ENCODE results near the gene TOMM40L. TPM values are rescaled to one million over a fixed set of nuclear protein-coding genes. Genes with fewer than 3 reads are reported as not detected.
A peak's percentile ranks its signal among the peaks of the same experiment; 100 is the strongest.

The TOMM40L gene
- total and polyA plus RNA-seq, 7 donors = 12.6 to 23.1 (median 16.1) TPM

DNA sequence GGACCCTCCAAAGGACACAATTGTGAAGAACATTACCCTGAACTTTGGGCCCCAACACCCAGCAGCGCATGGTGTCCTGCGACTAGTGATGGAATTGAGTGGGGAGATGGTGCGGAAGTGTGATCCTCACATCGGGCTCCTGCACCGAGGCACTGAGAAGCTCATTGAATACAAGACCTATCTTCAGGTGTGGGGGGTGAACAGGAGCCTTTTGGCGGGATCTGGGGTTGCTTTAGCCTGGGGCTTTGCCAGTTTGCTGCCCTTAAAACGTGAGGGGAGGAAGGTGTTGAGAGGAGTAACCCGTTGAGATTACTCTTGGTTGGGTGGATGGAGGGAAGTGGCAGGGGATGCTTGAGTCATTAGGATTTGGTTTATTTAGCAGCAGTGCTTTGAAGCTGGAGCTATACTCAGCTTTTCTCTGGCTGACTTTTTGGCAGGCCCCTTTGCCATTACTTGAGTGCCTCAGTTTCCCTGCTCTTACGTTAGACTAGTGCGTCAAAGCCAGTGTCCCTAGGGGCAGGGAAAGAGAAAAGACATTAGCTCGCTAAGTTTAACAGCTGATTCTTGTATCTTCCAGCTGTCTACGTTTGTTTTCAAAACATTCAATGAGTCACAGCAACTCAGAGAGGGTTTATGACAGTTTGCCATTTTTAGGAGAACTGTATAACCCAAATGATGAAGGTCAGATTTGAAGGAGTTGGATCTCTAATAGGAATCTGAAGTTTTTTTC lies 19.3 kb upstream of the TOMM40L start:
- intact Hi-C loops (cut with DNase I) = loop anchor here (5.0 kb wide), 1 partner anchor 86 kb away; no protein-coding TSS in a partner anchor
- TF ChIP-seq POLR2AphosphoS5 (IDR thresholded peaks at IDR 0.05) (peak in 1 of 4 donors; percentile 36), POLR2A (IDR thresholded peaks at IDR 0.05) (no peak)
- Histone ChIP-seq H3K4me3 (no peak overlapping the region), H3K9me3 (no peaks in the 10 kb centered on the region), H3K36me3 (peaks cover 9 to 81% (median 38%) of the 10 kb centered on the region in 4 donors), H3K4me1 (peaks cover 0 to 61% (median 40%) of the 10 kb centered on the region in 4 donors), H3K27me3 (no peaks in the 10 kb centered on the region), H3K27ac (peak overlapping the region; percentile 67 to 96 (median 76))
- DNase-seq = no peak
- 80 to 87% methylated on average over 12 of the region's 12 CpGs for whole genome bisulfite sequencing, 2 donors

DNA sequence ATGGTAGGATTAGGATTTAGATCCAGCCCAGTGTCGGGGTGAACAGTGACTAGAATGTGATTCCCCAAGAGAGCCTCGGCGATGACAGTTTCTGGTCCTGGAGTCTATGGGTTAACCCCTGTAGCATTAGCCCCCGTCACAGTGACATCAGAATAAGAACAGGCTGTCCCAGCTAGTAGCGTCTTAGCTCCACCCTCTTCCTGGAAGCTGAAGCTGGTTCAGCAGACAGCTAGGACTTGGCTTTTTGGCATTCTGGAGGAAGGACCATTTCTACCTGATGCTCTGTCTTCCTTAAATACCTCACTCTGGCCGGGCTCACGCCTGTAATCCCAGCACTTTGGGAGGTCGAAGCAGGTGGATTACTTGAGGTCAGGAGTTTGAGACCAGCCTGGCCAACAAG lies 18.7 kb upstream of the TOMM40L start:
- Histone ChIP-seq H3K27ac (peak overlapping the region; percentile 67 to 96 (median 76)), H3K4me3 (no peak overlapping the region), H3K36me3 (peaks cover 14 to 87% (median 44%) of the 10 kb centered on the region in 4 donors), H3K4me1 (peaks cover 0 to 59% (median 38%) of the 10 kb centered on the region in 4 donors), H3K9me3 (no peaks in the 10 kb centered on the region), H3K27me3 (no peaks in the 10 kb centered on the region)
- DNase-seq = peak; percentile 92
- TF ChIP-seq POLR2AphosphoS5 (IDR thresholded peaks at IDR 0.05) = peak; percentile 74 to 87 (median 84)
- TF ChIP-seq POLR2A (IDR thresholded peaks at IDR 0.05) = peak in 1 of 2 donors; percentile 9
- TF ChIP-seq CTCF (IDR thresholded peaks at IDR 0.05) = no peak
- TF ChIP-seq EP300 (IDR thresholded peaks at IDR 0.05) = peak in 3 of 4 donors; percentile 85 to 88 (median 88)
- intact Hi-C loops (cut with DNase I) = loop anchor here (5.0 kb wide), 1 partner anchor 85 kb away; no protein-coding TSS in a partner anchor
- WGBS, 2 donors = 75 to 77% methylated on average over 8 of the region's 8 CpGs

DNA sequence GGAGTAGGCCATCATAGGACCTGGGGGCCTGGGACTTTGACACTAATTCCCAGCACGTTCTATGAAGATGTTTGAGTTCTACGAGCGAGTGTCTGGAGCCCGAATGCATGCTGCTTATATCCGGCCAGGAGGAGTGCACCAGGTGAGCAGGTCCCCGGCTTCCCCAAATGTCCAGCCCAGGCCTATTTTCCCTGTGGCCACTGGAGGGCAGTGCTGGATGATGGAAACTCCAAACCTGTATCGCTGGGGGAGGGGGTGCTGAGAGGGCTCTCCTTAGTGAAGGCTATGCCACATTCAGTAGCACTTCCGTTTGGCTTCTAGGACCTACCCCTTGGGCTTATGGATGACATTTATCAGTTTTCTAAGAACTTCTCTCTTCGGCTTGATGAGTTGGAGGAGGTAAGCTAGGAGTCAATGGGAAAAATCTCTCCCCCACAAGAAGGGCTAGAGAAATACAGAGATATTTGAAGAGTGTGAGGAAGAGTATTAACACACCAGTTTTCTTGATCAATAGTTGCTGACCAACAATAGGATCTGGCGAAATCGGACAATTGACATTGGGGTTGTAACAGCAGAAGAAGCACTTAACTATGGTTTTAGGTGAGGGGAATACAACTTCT lies 16.0 kb upstream of the TOMM40L start:
- H3K36me3 ChIP-seq = peaks cover 34 to 96% (median 67%) of the 10 kb centered on the region in 4 donors
- DNase-seq = peak; percentile 89
- 40 to 45% methylated on average over 11 of the region's 11 CpGs for WGBS, 2 donors

GRCh38 chr1:161214369-161214768 lies 11.5 kb upstream of the TOMM40L start:
- Histone ChIP-seq H3K27ac (peak overlapping the region in 3 of 4 donors; percentile 40 to 72 (median 43)), H3K27me3 (no peaks in the 10 kb centered on the region), H3K36me3 (peaks cover 28 to 59% (median 51%) of the 10 kb centered on the region in 4 donors), H3K4me3 (no peak overlapping the region), H3K9me3 (no peaks in the 10 kb centered on the region), H3K4me1 (peaks cover 0 to 9% (median 5%) of the 10 kb centered on the region in 4 donors)
- WGBS, 2 donors = 91 to 95% methylated on average over 9 of the region's 9 CpGs
- no peak for DNase-seq
- intact Hi-C loops (cut with DNase I) = no loop called here
- TF ChIP-seq EP300 (IDR thresholded peaks at IDR 0.05) = no peak
- TF ChIP-seq POLR2A (IDR thresholded peaks at IDR 0.05) = no peak
- no peak for TF ChIP-seq CTCF (IDR thresholded peaks at IDR 0.05)

More for the DNA sequence above, 16.0 kb upstream of the TOMM40L start:
- Histone ChIP-seq H3K4me1 (peaks cover 0 to 36% (median 21%) of the 10 kb centered on the region in 4 donors), H3K27me3 (no peaks in the 10 kb centered on the region), H3K4me3 (no peak overlapping the region), H3K9me3 (no peaks in the 10 kb centered on the region), H3K27ac (peak overlapping the region; percentile 46 to 96 (median 74))
- intact Hi-C loops (cut with DNase I) = loop anchor here (2.0 to 5.0 kb wide), 2 partner anchors 17 to 82 kb away; partner anchors contain the start of gene TOMM40L
- TF ChIP-seq POLR2A (IDR thresholded peaks at IDR 0.05) (no peak), CTCF (IDR thresholded peaks at IDR 0.05) (peak; percentile 72 to 94 (median 87)), EP300 (IDR thresholded peaks at IDR 0.05) (no peak), POLR2AphosphoS5 (IDR thresholded peaks at IDR 0.05) (peak in 2 of 4 donors; percentile 21 to 27)

GRCh38 chr1:161215076-161215475 lies 10.8 kb upstream of the TOMM40L start, which contains the start of gene FCER1G:
Gene FCER1G (plus strand): TSS chr1:161215295. CDS start chr1:161215322, 27 bp downstream.
- intact Hi-C loops (cut with DNase I) = no loop called here
- no peaks in the 10 kb centered on the region for H3K27me3 ChIP-seq
- peaks cover 25 to 52% (median 47%) of the 10 kb centered on the region in 4 donors for H3K36me3 ChIP-seq
- WGBS, 2 donors = 56 to 86% methylated on average over 10 of the region's 10 CpGs
- peaks cover 0 to 3% (median 1%) of the 10 kb centered on the region in 4 donors for H3K4me1 ChIP-seq
- peak within 1 kb of the TSS; percentile 25 to 72 (median 50) for H3K27ac ChIP-seq
- no peak for DNase-seq
- no peaks in the 10 kb centered on the region for H3K9me3 ChIP-seq
- H3K4me3 ChIP-seq = peak within 1 kb of the TSS in 3 of 4 donors; percentile 10 to 39 (median 24)
- TF ChIP-seq EP300 (IDR thresholded peaks at IDR 0.05) (no peak), POLR2A (IDR thresholded peaks at IDR 0.05) (peak in 1 of 2 donors; percentile 28), POLR2AphosphoS5 (IDR thresholded peaks at IDR 0.05) (peak in 3 of 4 donors; percentile 67 to 74 (median 70))

Measured in sigmoid colon (tissue), 7 donors.